ENCODE data around the gene AGL.
"Not testable (repeated sequence)": the region's sequence is repeated elsewhere in the genome, so short reads cannot be mapped to it uniquely, and the experiment has no call there.

The AGL gene

GRCh38 chr1:99849413-99849743 lies 783 bp upstream of the AGL start:
- Histone ChIP-seq H3K36me3 (peaks cover 6% of the 10 kb centered on the region), H3K27me3 (ENCODE audit: insufficient read depth, low read depth, severe bottlenecking) (no peaks in the 10 kb centered on the region), H3K27ac (peak overlapping the region; percentile 81), H3K4me3 (ENCODE audit: low read depth, low read length) (peak overlapping the region; percentile 55), H3K9me3 (ENCODE audit: severe bottlenecking) (no peaks in the 10 kb centered on the region)
- no peak for TF ChIP-seq CTCF (IDR thresholded peaks at IDR 0.05; ENCODE audit: low read depth, low read length)
- DNase-seq = peak; percentile 50

- H3K4me3 ChIP-seq (ENCODE audit: low read depth, low read length) = peak overlapping the region; percentile 55
- TF ChIP-seq CTCF (IDR thresholded peaks at IDR 0.05; ENCODE audit: low read depth, low read length) = no peak
- no peaks in the 10 kb centered on the region for H3K9me3 ChIP-seq (ENCODE audit: severe bottlenecking)
- no peaks in the 10 kb centered on the region for H3K27me3 ChIP-seq (ENCODE audit: insufficient read depth, low read depth, severe bottlenecking)
- DNase-seq = no peak
- peaks cover 8% of the 10 kb centered on the region for H3K36me3 ChIP-seq
- H3K27ac ChIP-seq = peak overlapping the region; percentile 81
Observed at GRCh38 chr1:99850459-99851291, 514 bp downstream of the AGL start.

- no peak overlapping the region for H3K4me3 ChIP-seq (ENCODE audit: low read depth, low read length)
- peaks cover 8% of the 10 kb centered on the region for H3K36me3 ChIP-seq
- H3K27ac ChIP-seq = no peak overlapping the region
- no peak for TF ChIP-seq CTCF (IDR thresholded peaks at IDR 0.05; ENCODE audit: low read depth, low read length)
- no peaks in the 10 kb centered on the region for H3K27me3 ChIP-seq (ENCODE audit: insufficient read depth, low read depth, severe bottlenecking)
- DNase-seq = no peak
- no peaks in the 10 kb centered on the region for H3K9me3 ChIP-seq (ENCODE audit: severe bottlenecking)
Observed at GRCh38 chr1:99851850-99852454, 1.8 kb downstream of the AGL start.

- Histone ChIP-seq H3K27me3 (ENCODE audit: insufficient read depth, low read depth, severe bottlenecking) (no peaks in the 10 kb centered on the region), H3K4me3 (ENCODE audit: low read depth, low read length) (no peak overlapping the region), H3K9me3 (ENCODE audit: severe bottlenecking) (peaks cover 4% of the 10 kb centered on the region), H3K27ac (no peak overlapping the region), H3K36me3 (peaks cover 8% of the 10 kb centered on the region)
- no peak for TF ChIP-seq CTCF (IDR thresholded peaks at IDR 0.05; ENCODE audit: low read depth, low read length)
- DNase-seq = no peak
Observed at GRCh38 chr1:99852648-99853047, 2.5 kb downstream of the AGL start.

GRCh38 chr1:99855914-99856450 lies 5.8 kb downstream of the AGL start:
- no peak for DNase-seq
- H3K27me3 ChIP-seq (ENCODE audit: insufficient read depth, low read depth, severe bottlenecking) = no peaks in the 10 kb centered on the region
- H3K9me3 ChIP-seq (ENCODE audit: severe bottlenecking) = peaks cover 4% of the 10 kb centered on the region
- peaks cover 8% of the 10 kb centered on the region for H3K36me3 ChIP-seq
- H3K27ac ChIP-seq = no peak overlapping the region
- H3K4me3 ChIP-seq (ENCODE audit: low read depth, low read length) = no peak overlapping the region
- TF ChIP-seq CTCF (IDR thresholded peaks at IDR 0.05; ENCODE audit: low read depth, low read length) = no peak

- not testable (repeated sequence) for H3K9me3 ChIP-seq (ENCODE audit: severe bottlenecking); H3K27me3 ChIP-seq (ENCODE audit: insufficient read depth, low read depth, severe bottlenecking); DNase-seq; H3K27ac ChIP-seq; H3K4me3 ChIP-seq (ENCODE audit: low read depth, low read length)
- H3K36me3 ChIP-seq = peaks cover 11% of the 10 kb centered on the region
Observed at GRCh38 chr1:99857041-99857440, 6.9 kb downstream of the AGL start.

Data from WERI-Rb-1 (cell line).